Measurements from ENCODE around the gene APCDD1.

The APCDD1 gene

DNA sequence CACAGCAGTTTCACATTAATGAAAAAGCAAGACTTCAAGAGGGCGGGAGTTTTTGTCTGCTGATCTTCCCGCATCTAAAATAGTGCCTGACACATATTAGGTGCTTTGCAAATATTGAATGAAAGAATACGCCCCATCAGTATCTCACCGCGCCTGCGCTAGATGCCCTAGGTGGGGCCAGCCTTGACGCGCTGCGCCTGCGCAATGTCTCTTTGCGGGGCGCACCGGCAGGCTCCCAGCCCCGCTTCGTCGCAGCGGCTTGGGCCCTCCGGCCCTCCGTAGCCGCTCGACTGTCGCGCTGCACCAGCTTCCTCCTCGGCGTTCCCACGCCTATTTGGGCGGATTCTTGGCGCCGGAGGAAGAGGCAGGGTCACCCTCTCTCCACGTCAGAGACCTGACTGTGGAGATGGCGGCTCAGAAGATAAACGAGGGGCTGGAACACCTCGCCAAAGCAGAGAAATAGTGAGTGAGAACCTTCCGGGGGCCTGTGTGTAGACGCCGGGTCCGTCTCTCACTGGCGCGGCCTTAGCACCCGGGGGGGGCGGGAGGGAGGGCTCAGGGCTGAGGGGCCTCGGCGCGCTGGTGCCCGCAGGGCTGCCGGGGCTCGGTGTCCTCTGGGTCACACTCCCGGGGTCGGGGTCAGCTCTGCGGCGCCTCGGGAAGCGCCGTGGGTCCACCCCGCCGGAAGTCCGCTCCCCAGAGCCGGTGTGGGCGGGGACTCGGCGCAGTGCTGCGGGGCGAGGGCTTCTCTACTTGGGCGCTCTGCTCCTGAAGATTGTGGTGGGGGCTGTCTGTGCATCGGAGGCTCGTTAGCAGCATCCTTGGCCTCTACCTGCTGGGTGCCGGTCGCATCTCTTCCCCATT is 71.5 kb downstream of the APCDD1 start, which contains the start of gene NAPG:
NAPG (plus strand) TSS at position 331 of the 864 bp plus-strand sequence; CDS start at position 407, 76 bp downstream.
- peak within 1 kb of the TSS; percentile 95 for H3K27ac ChIP-seq
- no peaks in the 10 kb centered on the region for H3K27me3 ChIP-seq
- no peaks in the 10 kb centered on the region for H3K36me3 ChIP-seq
- TF ChIP-seq, protein P1, sequence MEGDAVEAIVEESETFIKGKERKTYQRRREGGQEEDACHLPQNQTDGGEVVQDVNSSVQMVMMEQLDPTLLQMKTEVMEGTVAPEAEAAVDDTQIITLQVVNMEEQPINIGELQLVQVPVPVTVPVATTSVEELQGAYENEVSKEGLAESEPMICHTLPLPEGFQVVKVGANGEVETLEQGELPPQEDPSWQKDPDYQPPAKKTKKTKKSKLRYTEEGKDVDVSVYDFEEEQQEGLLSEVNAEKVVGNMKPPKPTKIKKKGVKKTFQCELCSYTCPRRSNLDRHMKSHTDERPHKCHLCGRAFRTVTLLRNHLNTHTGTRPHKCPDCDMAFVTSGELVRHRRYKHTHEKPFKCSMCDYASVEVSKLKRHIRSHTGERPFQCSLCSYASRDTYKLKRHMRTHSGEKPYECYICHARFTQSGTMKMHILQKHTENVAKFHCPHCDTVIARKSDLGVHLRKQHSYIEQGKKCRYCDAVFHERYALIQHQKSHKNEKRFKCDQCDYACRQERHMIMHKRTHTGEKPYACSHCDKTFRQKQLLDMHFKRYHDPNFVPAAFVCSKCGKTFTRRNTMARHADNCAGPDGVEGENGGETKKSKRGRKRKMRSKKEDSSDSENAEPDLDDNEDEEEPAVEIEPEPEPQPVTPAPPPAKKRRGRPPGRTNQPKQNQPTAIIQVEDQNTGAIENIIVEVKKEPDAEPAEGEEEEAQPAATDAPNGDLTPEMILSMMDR (IDR thresholded peaks at IDR 0.05): peak; percentile 6
- no peaks in the 10 kb centered on the region for H3K9me3 ChIP-seq
- peak within 1 kb of the TSS; percentile 88 to 92 for H3K4me3 ChIP-seq (ENCODE audit: low read depth in 1 of 2, low read length in 1 of 2)
- H3K4me1 ChIP-seq (ENCODE audit: control insufficient read depth in 1 of 2, insufficient read depth in 1 of 2, low read depth in 1 of 2, low read length in 1 of 2): peaks cover 21 to 27% of the 10 kb centered on the region in 2 experiments

DNA sequence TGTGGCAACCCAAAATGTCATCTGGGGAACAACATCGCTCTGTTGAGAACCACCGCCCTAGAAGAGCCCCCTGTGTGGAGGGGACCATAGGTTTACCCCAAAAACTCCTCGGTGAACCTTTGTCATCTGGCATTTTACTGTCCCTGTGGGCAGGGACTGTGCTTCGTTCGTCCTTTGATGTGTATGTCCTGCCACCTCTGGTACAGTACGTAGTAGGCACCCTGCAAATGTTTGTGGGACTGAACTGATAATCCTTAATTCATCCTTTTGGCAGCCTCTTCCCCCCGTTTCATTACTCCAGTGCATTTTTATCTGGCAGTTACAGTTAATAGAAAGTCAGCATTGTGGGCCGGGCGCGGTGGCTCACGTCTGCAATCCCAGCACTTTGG is 72.1 kb downstream of the APCDD1 start:
- Histone ChIP-seq H3K4me1 (ENCODE audit: control insufficient read depth in 1 of 2, insufficient read depth in 1 of 2, low read depth in 1 of 2, low read length in 1 of 2) (peaks cover 21 to 27% of the 10 kb centered on the region in 2 experiments), H3K9me3 (no peaks in the 10 kb centered on the region), H3K36me3 (no peaks in the 10 kb centered on the region), H3K27me3 (no peaks in the 10 kb centered on the region), H3K4me3 (ENCODE audit: low read depth in 1 of 2, low read length in 1 of 2) (peak overlapping the region; percentile 88 to 92), H3K27ac (peak overlapping the region; percentile 95)
- TF ChIP-seq, protein P1 (IDR thresholded peaks at IDR 0.05): no peak

DNA sequence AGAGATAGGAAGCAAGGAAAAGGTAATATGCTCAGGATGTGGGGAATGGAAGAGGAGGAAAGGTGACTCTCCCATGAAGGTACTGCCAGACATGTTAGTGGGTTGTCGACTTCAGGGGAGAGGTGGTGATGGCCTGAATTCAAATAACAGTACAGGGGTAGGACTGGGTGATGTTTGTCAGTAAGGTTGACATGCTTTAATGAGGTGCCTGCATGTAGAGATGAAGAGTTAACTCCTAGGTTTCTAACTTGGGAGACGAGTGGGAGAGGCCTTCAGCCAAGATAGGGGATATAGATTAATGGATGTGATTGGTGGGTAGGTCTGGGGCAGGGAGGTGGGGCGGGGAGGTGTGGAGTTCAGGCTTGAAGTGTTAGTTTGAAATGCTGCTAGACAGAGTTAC is 74.0 kb downstream of the APCDD1 start:
- no peak overlapping the region for H3K4me3 ChIP-seq (ENCODE audit: low read depth in 1 of 2, low read length in 1 of 2)
- H3K27ac ChIP-seq: no peak overlapping the region
- H3K27me3 ChIP-seq: no peaks in the 10 kb centered on the region
- TF ChIP-seq, protein P1 (IDR thresholded peaks at IDR 0.05): no peak
- no peaks in the 10 kb centered on the region for H3K9me3 ChIP-seq
- H3K4me1 ChIP-seq (ENCODE audit: control insufficient read depth in 1 of 2, insufficient read depth in 1 of 2, low read depth in 1 of 2, low read length in 1 of 2): peaks cover 21 to 27% of the 10 kb centered on the region in 2 experiments
- no peaks in the 10 kb centered on the region for H3K36me3 ChIP-seq

DNA sequence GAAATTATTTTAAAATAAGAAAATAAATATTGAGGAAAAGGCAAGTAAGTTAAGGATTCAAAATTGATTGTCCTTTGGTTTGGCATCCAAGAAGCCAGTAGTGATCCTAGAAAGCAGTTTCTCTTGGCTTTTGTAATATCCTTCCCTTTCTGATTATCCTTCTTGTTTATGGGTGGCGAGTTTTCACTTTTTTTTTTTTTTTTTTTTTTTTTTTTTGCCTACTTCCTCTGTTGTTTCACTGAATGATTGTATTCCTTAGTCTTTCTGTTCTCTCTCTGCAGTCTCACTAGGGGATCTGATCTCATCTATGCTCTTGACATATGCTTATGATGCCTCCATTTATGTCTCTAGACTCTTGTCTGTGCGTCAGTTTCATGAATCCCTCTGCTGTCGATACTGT is 75.6 kb downstream of the APCDD1 start:
- H3K36me3 ChIP-seq: peaks cover 4% of the 10 kb centered on the region
- no peaks in the 10 kb centered on the region for H3K27me3 ChIP-seq
- no peak overlapping the region for H3K27ac ChIP-seq
- TF ChIP-seq, protein P1 (IDR thresholded peaks at IDR 0.05): no peak
- H3K9me3 ChIP-seq: no peaks in the 10 kb centered on the region
- H3K4me3 ChIP-seq (ENCODE audit: low read depth in 1 of 2, low read length in 1 of 2): no peak overlapping the region
- peaks cover 21 to 27% of the 10 kb centered on the region in 2 experiments for H3K4me1 ChIP-seq (ENCODE audit: control insufficient read depth in 1 of 2, insufficient read depth in 1 of 2, low read depth in 1 of 2, low read length in 1 of 2)

GRCh38 chr18:10530852-10531251 is 76.4 kb downstream of the APCDD1 start:
- Histone ChIP-seq H3K36me3 (peaks cover 4% of the 10 kb centered on the region), H3K27ac (no peak overlapping the region), H3K4me3 (ENCODE audit: low read depth in 1 of 2, low read length in 1 of 2) (no peak overlapping the region), H3K27me3 (no peaks in the 10 kb centered on the region), H3K4me1 (ENCODE audit: control insufficient read depth in 1 of 2, insufficient read depth in 1 of 2, low read depth in 1 of 2, low read length in 1 of 2) (peaks cover 15 to 19% of the 10 kb centered on the region in 2 experiments), H3K9me3 (no peaks in the 10 kb centered on the region)
- TF ChIP-seq, protein P1 (IDR thresholded peaks at IDR 0.05): no peak

Data from neutrophil (primary cell).